ENCODE results near the gene ZNF579.

ZNF579 gene

GRCh38 chr19:55554741-55555152 is 25.9 kb downstream of the ZNF579 start:
- ChIA-PET POLR2A (ENCODE audit: low non-redundant PET) (no interaction called here), CTCF (no interaction called here)
- no peak for DNase-seq (ENCODE audit: low spot score)
- no peak overlapping the region for H3K27ac ChIP-seq
- TF ChIP-seq CTCF (conservative IDR thresholded peaks at IDR 0.05; ENCODE audit: low read depth) = no peak

- no peak overlapping the region for H3K27ac ChIP-seq
- POLR2A ChIA-PET (ENCODE audit: low non-redundant PET) = no interaction called here
- TF ChIP-seq CTCF (conservative IDR thresholded peaks at IDR 0.05; ENCODE audit: low read depth) = no peak
- DNase-seq (ENCODE audit: low spot score) = no peak
- CTCF ChIA-PET = no interaction called here
Observed at GRCh38 chr19:55554302-55554701, 26.3 kb downstream of the ZNF579 start.

- CTCF ChIA-PET = no interaction called here
- H3K27ac ChIP-seq = no peak overlapping the region
- no peak for DNase-seq (ENCODE audit: low spot score)
- POLR2A ChIA-PET (ENCODE audit: low non-redundant PET) = no interaction called here
- TF ChIP-seq CTCF (conservative IDR thresholded peaks at IDR 0.05; ENCODE audit: low read depth) = no peak
Observed at GRCh38 chr19:55553217-55554182, 27.1 kb downstream of the ZNF579 start.

GRCh38 chr19:55552620-55553019 is 28.0 kb downstream of the ZNF579 start:
- DNase-seq (ENCODE audit: low spot score) = no peak
- no peak overlapping the region for H3K27ac ChIP-seq
- TF ChIP-seq CTCF (conservative IDR thresholded peaks at IDR 0.05; ENCODE audit: low read depth) = no peak
- CTCF ChIA-PET = interaction anchor here (0.5 to 1.1 kb wide), 3 partner anchors 24 to 84 kb away, joined by 3 to 4 read pairs (median 3); no protein-coding TSS in a partner anchor
- POLR2A ChIA-PET (ENCODE audit: low non-redundant PET) = no interaction called here

GRCh38 chr19:55552206-55552605 is 28.4 kb downstream of the ZNF579 start:
- CTCF ChIA-PET = interaction anchor here (0.5 to 1.1 kb wide), 3 partner anchors 25 to 84 kb away, joined by 3 to 4 read pairs (median 3); no protein-coding TSS in a partner anchor
- H3K27ac ChIP-seq = no peak overlapping the region
- POLR2A ChIA-PET (ENCODE audit: low non-redundant PET) = no interaction called here
- no peak for DNase-seq (ENCODE audit: low spot score)
- TF ChIP-seq CTCF (conservative IDR thresholded peaks at IDR 0.05; ENCODE audit: low read depth) = no peak

- POLR2A ChIA-PET (ENCODE audit: low non-redundant PET) = no interaction called here
- no peak overlapping the region for H3K27ac ChIP-seq
- no peak for TF ChIP-seq CTCF (conservative IDR thresholded peaks at IDR 0.05; ENCODE audit: low read depth)
- no peak for DNase-seq (ENCODE audit: low spot score)
- CTCF ChIA-PET = interaction anchor here (0.6 kb wide), 3 partner anchors 20 to 1157 kb away, joined by 3 to 4 read pairs (median 3); no protein-coding TSS in a partner anchor
Observed at GRCh38 chr19:55550321-55550650, 30.4 kb downstream of the ZNF579 start.
